ENCODE results near the gene SLC44A1. TPM values are rescaled to one million over a fixed set of nuclear protein-coding genes. Genes with fewer than 3 reads are reported as not detected.

SLC44A1 gene
- 39.4 and 51.3 TPM in 2 replicates for total RNA-seq

DNA sequence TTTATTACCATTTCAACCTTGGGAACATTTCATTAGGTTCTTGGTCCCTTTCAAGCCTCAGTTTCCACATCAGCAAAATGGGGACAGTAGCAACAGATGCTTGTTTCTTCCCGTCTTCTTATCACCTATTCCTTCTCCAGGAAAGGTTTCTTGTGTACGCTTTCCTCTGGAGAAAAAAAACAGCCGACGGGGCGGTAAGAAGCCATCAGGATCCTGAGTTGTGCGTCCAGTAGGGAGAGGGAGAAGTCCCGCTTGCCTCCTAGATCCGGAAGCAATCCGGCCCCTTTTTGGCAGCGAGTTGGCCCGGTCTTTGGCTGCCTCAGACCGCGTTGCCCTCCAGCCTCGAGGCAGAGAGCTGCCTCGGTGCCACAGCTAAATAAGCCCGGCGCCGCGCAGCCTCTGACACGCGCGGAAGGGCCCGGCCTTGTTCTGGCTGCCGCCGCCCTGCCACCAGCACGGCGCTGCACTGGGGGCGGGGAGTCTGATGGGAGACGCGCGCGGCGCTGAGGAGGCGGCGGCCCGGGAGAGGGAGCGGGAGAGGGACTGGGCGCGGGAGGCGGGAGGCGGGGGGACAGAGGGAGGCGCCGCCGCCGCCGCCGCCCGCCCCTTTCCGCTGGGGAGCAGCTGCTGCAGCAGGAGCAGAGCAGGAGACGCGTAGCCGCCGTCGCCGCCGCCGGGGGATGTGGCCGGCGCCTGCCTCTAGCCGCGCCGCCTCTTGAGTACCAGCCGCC lies at the start of gene SLC44A1:
SLC44A1 (plus strand) TSS at position 649 of the 731 bp plus-strand sequence. CDS start 218 bp downstream, outside the sequence.
- DNase-seq (ENCODE audit: low read depth), result peak; percentile 79
- Histone ChIP-seq H3K4me3 (ENCODE audit: low read depth, low read length) (peak within 1 kb of the TSS; percentile 68), H3K27me3 (ENCODE audit: control insufficient read depth, insufficient read depth, low read length) (no peaks in the 10 kb centered on the region), H3K36me3 (ENCODE audit: control insufficient read depth, insufficient read depth, low read length) (no peaks in the 10 kb centered on the region)
- TF ChIP-seq, protein P1, sequence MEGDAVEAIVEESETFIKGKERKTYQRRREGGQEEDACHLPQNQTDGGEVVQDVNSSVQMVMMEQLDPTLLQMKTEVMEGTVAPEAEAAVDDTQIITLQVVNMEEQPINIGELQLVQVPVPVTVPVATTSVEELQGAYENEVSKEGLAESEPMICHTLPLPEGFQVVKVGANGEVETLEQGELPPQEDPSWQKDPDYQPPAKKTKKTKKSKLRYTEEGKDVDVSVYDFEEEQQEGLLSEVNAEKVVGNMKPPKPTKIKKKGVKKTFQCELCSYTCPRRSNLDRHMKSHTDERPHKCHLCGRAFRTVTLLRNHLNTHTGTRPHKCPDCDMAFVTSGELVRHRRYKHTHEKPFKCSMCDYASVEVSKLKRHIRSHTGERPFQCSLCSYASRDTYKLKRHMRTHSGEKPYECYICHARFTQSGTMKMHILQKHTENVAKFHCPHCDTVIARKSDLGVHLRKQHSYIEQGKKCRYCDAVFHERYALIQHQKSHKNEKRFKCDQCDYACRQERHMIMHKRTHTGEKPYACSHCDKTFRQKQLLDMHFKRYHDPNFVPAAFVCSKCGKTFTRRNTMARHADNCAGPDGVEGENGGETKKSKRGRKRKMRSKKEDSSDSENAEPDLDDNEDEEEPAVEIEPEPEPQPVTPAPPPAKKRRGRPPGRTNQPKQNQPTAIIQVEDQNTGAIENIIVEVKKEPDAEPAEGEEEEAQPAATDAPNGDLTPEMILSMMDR (IDR thresholded peaks at IDR 0.05; ENCODE audit: insufficient read depth, low read length, severe bottlenecking), result no peak
- FAIRE-seq, result no peak

DNA sequence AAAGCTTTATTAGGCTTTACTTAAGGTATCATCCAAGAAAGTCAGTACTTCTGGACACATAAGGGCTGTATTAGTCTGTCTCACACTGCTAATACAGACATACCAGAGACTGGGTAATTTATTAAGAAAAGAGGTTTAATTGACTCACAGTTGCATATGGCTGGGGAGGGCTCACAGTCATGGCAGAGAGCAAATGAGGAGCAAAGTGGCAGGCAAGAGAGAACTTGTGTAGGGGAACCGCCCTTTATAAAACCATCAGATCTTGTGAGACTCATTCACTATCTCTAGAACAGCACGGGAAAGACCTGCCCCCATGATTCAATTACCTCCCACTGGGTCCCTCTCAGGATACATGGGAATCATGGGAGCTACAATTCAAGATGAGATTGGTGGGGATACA lies 49.2 kb upstream of the SLC44A1 start:
- TF ChIP-seq, protein P1 (IDR thresholded peaks at IDR 0.05; ENCODE audit: insufficient read depth, low read length, severe bottlenecking), result no peak
- no peaks in the 10 kb centered on the region for H3K36me3 ChIP-seq (ENCODE audit: control insufficient read depth, insufficient read depth, low read length)
- DNase-seq (ENCODE audit: low read depth), result peak; percentile 68

DNA sequence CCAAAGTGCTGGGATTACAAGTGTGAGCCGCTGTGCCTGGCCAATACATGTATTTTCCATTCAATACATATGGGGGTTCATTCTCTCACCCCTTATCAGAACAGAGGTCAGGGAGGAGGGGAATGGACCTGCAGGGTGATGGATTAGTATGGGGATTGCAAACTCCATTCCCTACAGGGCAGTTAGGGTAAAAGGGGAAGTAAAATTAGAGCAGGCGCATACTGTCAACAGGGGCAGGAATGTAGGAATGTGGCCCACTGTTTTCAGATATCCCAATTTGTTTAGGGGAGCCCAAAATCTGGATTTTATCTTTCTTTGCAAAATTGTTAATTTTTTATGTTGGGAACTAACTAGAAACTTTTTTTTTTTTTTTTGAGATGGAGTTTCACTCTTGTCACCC lies 46.4 kb upstream of the SLC44A1 start:
- Histone ChIP-seq H3K36me3 (ENCODE audit: control insufficient read depth, insufficient read depth, low read length) (no peaks in the 10 kb centered on the region), H3K27me3 (ENCODE audit: control insufficient read depth, insufficient read depth, low read length) (no peaks in the 10 kb centered on the region)
- FAIRE-seq, result no peak

More for the DNA sequence above, 49.2 kb upstream of the SLC44A1 start:
- no peak overlapping the region for H3K4me3 ChIP-seq (ENCODE audit: low read depth, low read length)
- no peak for FAIRE-seq
- H3K27me3 ChIP-seq (ENCODE audit: control insufficient read depth, insufficient read depth, low read length), result no peaks in the 10 kb centered on the region

DNA sequence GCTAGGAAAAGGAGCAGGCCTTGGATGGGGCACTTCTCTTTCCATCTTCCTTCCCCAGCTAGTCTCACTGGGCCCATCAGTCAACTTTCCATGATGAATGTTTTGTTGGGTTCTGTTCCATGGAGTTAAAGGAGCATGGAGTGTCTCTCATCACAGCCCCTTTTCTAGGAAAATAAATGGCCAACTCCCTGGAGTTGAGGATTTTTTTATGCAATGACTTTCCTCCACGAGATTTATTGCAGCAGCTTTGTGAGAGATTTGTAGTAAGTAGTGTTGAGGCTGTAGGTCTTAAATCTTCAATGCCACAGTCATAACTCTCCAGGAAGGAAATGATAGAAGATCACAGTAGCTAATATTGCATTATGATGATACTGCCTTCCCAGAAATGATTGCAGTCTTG lies 45.6 kb upstream of the SLC44A1 start:
- TF ChIP-seq, protein P1 (IDR thresholded peaks at IDR 0.05; ENCODE audit: insufficient read depth, low read length, severe bottlenecking), result no peak
- DNase-seq (ENCODE audit: low read depth) (no peak), FAIRE-seq (no peak)
- no peaks in the 10 kb centered on the region for H3K27me3 ChIP-seq (ENCODE audit: control insufficient read depth, insufficient read depth, low read length)
- no peaks in the 10 kb centered on the region for H3K36me3 ChIP-seq (ENCODE audit: control insufficient read depth, insufficient read depth, low read length)
- H3K4me3 ChIP-seq (ENCODE audit: low read depth, low read length), result no peak overlapping the region

More for the DNA sequence above, 46.4 kb upstream of the SLC44A1 start:
- TF ChIP-seq, protein P1 (IDR thresholded peaks at IDR 0.05; ENCODE audit: insufficient read depth, low read length, severe bottlenecking), result no peak
- no peak overlapping the region for H3K4me3 ChIP-seq (ENCODE audit: low read depth, low read length)
- DNase-seq (ENCODE audit: low read depth), result no peak

DNA sequence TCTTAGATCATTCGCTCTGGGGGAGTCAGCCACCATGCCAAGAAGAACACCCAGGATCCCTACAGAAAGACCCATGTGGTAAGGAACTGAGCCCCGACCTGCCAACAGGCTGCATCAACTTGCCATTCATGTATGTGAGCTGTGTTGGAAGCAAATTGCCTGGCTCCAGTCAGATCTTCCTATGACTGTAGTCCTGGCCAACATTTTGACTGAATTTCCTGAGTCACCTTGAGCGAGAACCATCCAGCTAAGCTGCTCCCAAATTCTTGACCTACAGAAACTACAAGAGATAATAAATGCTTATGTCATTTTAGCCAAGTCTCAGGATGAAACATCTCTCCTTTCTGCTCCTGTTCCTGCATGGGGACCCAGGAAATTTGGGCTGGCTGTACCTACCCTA lies 40.0 kb upstream of the SLC44A1 start:
- no peaks in the 10 kb centered on the region for H3K36me3 ChIP-seq (ENCODE audit: control insufficient read depth, insufficient read depth, low read length)
- FAIRE-seq (no peak), DNase-seq (ENCODE audit: low read depth) (no peak)

More for the DNA sequence above, 40.0 kb upstream of the SLC44A1 start:
- TF ChIP-seq, protein P1 (IDR thresholded peaks at IDR 0.05; ENCODE audit: insufficient read depth, low read length, severe bottlenecking), result no peak
- H3K4me3 ChIP-seq (ENCODE audit: low read depth, low read length), result no peak overlapping the region
- no peaks in the 10 kb centered on the region for H3K27me3 ChIP-seq (ENCODE audit: control insufficient read depth, insufficient read depth, low read length)

Measured in bronchial epithelial cell (primary cell).